CD4-positive, CD25-positive, alpha-beta regulatory T cell (primary cell): ENCODE measurements around the gene PRKCE. TPM values are rescaled to one million over a fixed set of nuclear protein-coding genes. Genes with fewer than 3 reads are reported as not detected.

Source experiments
- ATAC-seq, 2 donors: fragments of 150-1000 bp; cut with Tn5 transposase; one replicate each; pipeline ENCODE4 v1.10.0; 2021; ENCODE audit warnings: low read depth in 2 of 2, moderate number of reproducible peaks in 2 of 2, moderate library complexity in 1 of 2
- DNase-seq, 3 donors: peaks; one replicate each; pipeline versions ENCODE4 v3.0.0 to v3.0.0-alpha.2; 2012 to 2022; ENCODE audit warnings: mixed read lengths in 1 of 3
- H3K27ac ChIP-seq: one replicate; pipeline ENCODE4 v1.7.0; 2013; ENCODE audit warnings: mild to moderate bottlenecking, low read length; ENCODE audit not compliant: insufficient read depth, poor library complexity, severe bottlenecking
- H3K27me3 ChIP-seq: one replicate; pipeline ENCODE4 v1.7.0; 2013; ENCODE audit warnings: low read length; ENCODE audit not compliant: control insufficient read depth, insufficient read depth
- H3K36me3 ChIP-seq: one replicate; pipeline ENCODE4 v1.7.0; 2013; ENCODE audit warnings: mild to moderate bottlenecking, low read length, moderate library complexity; ENCODE audit not compliant: control insufficient read depth, insufficient read depth
- H3K4me1 ChIP-seq: 2 replicates; pipeline ENCODE4 v1.7.0; 2013; ENCODE audit warnings: mild to moderate bottlenecking, low read length; ENCODE audit not compliant: insufficient read depth, control insufficient read depth, poor library complexity, severe bottlenecking
- H3K4me3 ChIP-seq: one replicate; pipeline ENCODE4 v1.7.0; 2013; ENCODE audit warnings: low read depth, mild to moderate bottlenecking, low read length, moderate library complexity
- H3K9me3 ChIP-seq, 2 experiments: 1 replicate in 1 of 2; 2 replicates in 1 of 2; pipeline ENCODE4 v1.7.0; 2013; ENCODE audit warnings: low read length in 2 of 2, mild to moderate bottlenecking in 1 of 2, moderate library complexity in 1 of 2; ENCODE audit not compliant: control insufficient read depth in 2 of 2
- H3K27ac Mint-ChIP-seq, 3 donors: one replicate each; pipeline ENCODE4 v1.8.0; 2020 to 2022; ENCODE audit warnings: mild to moderate bottlenecking in 3 of 3, mixed read lengths in 3 of 3, moderate library complexity in 2 of 3
- H3K27me3 Mint-ChIP-seq: one replicate; pipeline ENCODE4 v1.8.0; 2022; ENCODE audit warnings: mild to moderate bottlenecking, mixed read lengths
- H3K36me3 Mint-ChIP-seq: one replicate; pipeline ENCODE4 v1.8.0; 2020; ENCODE audit warnings: mixed read lengths
- H3K4me1 Mint-ChIP-seq, 4 donors: one replicate each; pipeline ENCODE4 v1.8.0; 2020 to 2022; ENCODE audit warnings: mixed read lengths in 4 of 4, mild to moderate bottlenecking in 1 of 4
- H3K4me3 Mint-ChIP-seq, 4 donors: one replicate each; pipeline ENCODE4 v1.8.0; 2020 to 2022; ENCODE audit warnings: mild to moderate bottlenecking in 4 of 4, mixed read lengths in 4 of 4, moderate library complexity in 3 of 4
- H3K9me3 Mint-ChIP-seq, 7 donors: one replicate each; pipeline ENCODE4 v1.8.0; 2020 to 2022; ENCODE audit warnings: mixed read lengths in 7 of 7, mild to moderate bottlenecking in 3 of 7, moderate library complexity in 2 of 7
- polyA plus RNA-seq, 4 donors: library from polyadenylated mRNA; unstranded; fragments of 300-500 nt; fragmentation: Illumina TruSeq; gene quantifications; one replicate each; pipeline ENCODE4 v1.2.3, GENCODE V29; 2021
- total RNA-seq: library from RNA; stranded (reverse); gene quantifications from one replicate; pipeline ENCODE4 v1.2.3, GENCODE V29; 2022

PRKCE gene
- total and polyA plus RNA-seq, 5 donors from 2014 or later, result 0.78 to 16.5 (median 1.3) TPM

- H3K36me3 Mint-ChIP-seq, result no peaks in the 10 kb centered on the region
- H3K9me3 Mint-ChIP-seq, result peaks cover 0 to 2% (median 0%) of the 10 kb centered on the region in 7 donors
- Histone ChIP-seq H3K4me1 (no peaks in the 10 kb centered on the region), H3K9me3 (no peaks in the 10 kb centered on the region), H3K27me3 (no peaks in the 10 kb centered on the region), H3K36me3 (no peaks in the 10 kb centered on the region), H3K4me3 (no peak overlapping the region), H3K27ac (no peak overlapping the region)
- H3K27me3 Mint-ChIP-seq, result no peaks in the 10 kb centered on the region
- peaks cover 0 to 12% (median 0%) of the 10 kb centered on the region in 4 donors for H3K4me1 Mint-ChIP-seq
- H3K4me3 Mint-ChIP-seq, result no peak overlapping the region
- no peak for DNase-seq
- ATAC-seq, result no peak
- H3K27ac Mint-ChIP-seq, result no peak overlapping the region
These were observed 120.6 kb downstream of the PRKCE start for GRCh38 chr2:45772038-45772437.

GRCh38 chr2:45773909-45774308 is 122.4 kb downstream of the PRKCE start:
- Mint-ChIP-seq H3K9me3 (peaks cover 0 to 2% (median 0%) of the 10 kb centered on the region in 7 donors), H3K4me1 (peaks cover 0 to 18% (median 4%) of the 10 kb centered on the region in 4 donors), H3K4me3 (no peak overlapping the region), H3K36me3 (no peaks in the 10 kb centered on the region), H3K27me3 (no peaks in the 10 kb centered on the region), H3K27ac (no peak overlapping the region)
- Histone ChIP-seq H3K27me3 (no peaks in the 10 kb centered on the region), H3K4me3 (no peak overlapping the region), H3K9me3 (no peaks in the 10 kb centered on the region), H3K36me3 (no peaks in the 10 kb centered on the region), H3K4me1 (no peaks in the 10 kb centered on the region), H3K27ac (no peak overlapping the region)
- no peak for DNase-seq
- no peak for ATAC-seq

GRCh38 chr2:45774688-45775244 is 123.3 kb downstream of the PRKCE start:
- H3K9me3 Mint-ChIP-seq, result peaks cover 0 to 2% (median 0%) of the 10 kb centered on the region in 7 donors
- H3K4me3 ChIP-seq, result no peak overlapping the region
- peaks cover 0 to 17% (median 4%) of the 10 kb centered on the region in 4 donors for H3K4me1 Mint-ChIP-seq
- DNase-seq (no peak), ATAC-seq (no peak)
- H3K36me3 ChIP-seq, result no peaks in the 10 kb centered on the region
- H3K27ac Mint-ChIP-seq, result no peak overlapping the region
- no peaks in the 10 kb centered on the region for H3K9me3 ChIP-seq
- no peaks in the 10 kb centered on the region for H3K36me3 Mint-ChIP-seq
- no peaks in the 10 kb centered on the region for H3K4me1 ChIP-seq
- H3K27me3 Mint-ChIP-seq, result no peaks in the 10 kb centered on the region
- H3K27ac ChIP-seq, result no peak overlapping the region
- H3K27me3 ChIP-seq, result no peaks in the 10 kb centered on the region
- no peak overlapping the region for H3K4me3 Mint-ChIP-seq

- Histone ChIP-seq H3K4me1 (no peaks in the 10 kb centered on the region), H3K36me3 (no peaks in the 10 kb centered on the region), H3K4me3 (no peak overlapping the region), H3K9me3 (no peaks in the 10 kb centered on the region), H3K27ac (no peak overlapping the region), H3K27me3 (no peaks in the 10 kb centered on the region)
- no peak overlapping the region for H3K4me3 Mint-ChIP-seq
- DNase-seq (no peak), ATAC-seq (no peak)
- H3K9me3 Mint-ChIP-seq, result peaks cover 0 to 2% (median 0%) of the 10 kb centered on the region in 7 donors
- H3K36me3 Mint-ChIP-seq, result no peaks in the 10 kb centered on the region
- H3K4me1 Mint-ChIP-seq, result peaks cover 0 to 14% (median 4%) of the 10 kb centered on the region in 4 donors
- no peaks in the 10 kb centered on the region for H3K27me3 Mint-ChIP-seq
- no peak overlapping the region for H3K27ac Mint-ChIP-seq
These were observed 124.9 kb downstream of the PRKCE start for GRCh38 chr2:45776160-45776955.

GRCh38 chr2:45777996-45778719 is 126.7 kb downstream of the PRKCE start:
- no peaks in the 10 kb centered on the region for H3K27me3 Mint-ChIP-seq
- Histone ChIP-seq H3K27ac (no peak overlapping the region), H3K27me3 (no peaks in the 10 kb centered on the region), H3K4me1 (no peaks in the 10 kb centered on the region), H3K9me3 (no peaks in the 10 kb centered on the region), H3K4me3 (peak overlapping the region; percentile 42), H3K36me3 (no peaks in the 10 kb centered on the region)
- H3K36me3 Mint-ChIP-seq, result no peaks in the 10 kb centered on the region
- peak overlapping the region in 2 of 4 donors; percentile 35 to 62 for H3K4me3 Mint-ChIP-seq
- DNase-seq (no peak), ATAC-seq (peak in 1 of 2 donors; percentile 16)
- peaks cover 0 to 2% (median 0%) of the 10 kb centered on the region in 7 donors for H3K9me3 Mint-ChIP-seq
- peaks cover 0 to 14% (median 4%) of the 10 kb centered on the region in 4 donors for H3K4me1 Mint-ChIP-seq
- H3K27ac Mint-ChIP-seq, result peak overlapping the region in 1 of 3 donors; percentile 33

GRCh38 chr2:45778720-45779171 is 127.3 kb downstream of the PRKCE start:
- no peaks in the 10 kb centered on the region for H3K9me3 ChIP-seq
- H3K4me3 Mint-ChIP-seq, result peak overlapping the region in 2 of 4 donors; percentile 35 to 62
- DNase-seq (peak; percentile 60 to 74 (median 70)), ATAC-seq (peak; percentile 77 to 85)
- no peaks in the 10 kb centered on the region for H3K4me1 ChIP-seq
- peaks cover under 1% of the 10 kb centered on the region for H3K27me3 Mint-ChIP-seq
- no peaks in the 10 kb centered on the region for H3K36me3 Mint-ChIP-seq
- H3K27ac Mint-ChIP-seq, result peak overlapping the region in 1 of 3 donors; percentile 33
- no peaks in the 10 kb centered on the region for H3K27me3 ChIP-seq
- H3K4me3 ChIP-seq, result peak overlapping the region; percentile 42
- no peak overlapping the region for H3K27ac ChIP-seq
- H3K9me3 Mint-ChIP-seq, result peaks cover 0 to 2% (median 0%) of the 10 kb centered on the region in 7 donors
- H3K36me3 ChIP-seq, result no peaks in the 10 kb centered on the region
- peaks cover 0 to 14% (median 4%) of the 10 kb centered on the region in 4 donors for H3K4me1 Mint-ChIP-seq

GRCh38 chr2:45780541-45781463 is 129.3 kb downstream of the PRKCE start:
- Mint-ChIP-seq H3K27ac (no peak overlapping the region), H3K4me3 (no peak overlapping the region), H3K4me1 (peaks cover 0 to 13% (median 4%) of the 10 kb centered on the region in 4 donors), H3K27me3 (peaks cover 13% of the 10 kb centered on the region), H3K36me3 (no peaks in the 10 kb centered on the region), H3K9me3 (no peaks in the 10 kb centered on the region)
- H3K27me3 ChIP-seq, result no peaks in the 10 kb centered on the region
- H3K4me3 ChIP-seq, result no peak overlapping the region
- no peak for ATAC-seq
- H3K27ac ChIP-seq, result no peak overlapping the region
- no peak for DNase-seq
- H3K4me1 ChIP-seq, result no peaks in the 10 kb centered on the region
- no peaks in the 10 kb centered on the region for H3K9me3 ChIP-seq
- H3K36me3 ChIP-seq, result no peaks in the 10 kb centered on the region
